Liver (tissue), 3 donors: ENCODE results near the gene TAF8.

Source experiments
- CTCF ChIP-seq: fragments of 150-350 bp; IDR thresholded peaks from 2 replicates; pipeline ENCODE4 v1.5.1; 2017; ENCODE audit warnings: improper control_type of control experiment, low read depth, low read length; ENCODE audit not compliant: missing input control
- EGR1 ChIP-seq, 2 donors: IDR thresholded peaks; 2 replicates each; pipeline ENCODE4 v1.6.1; 2016 to 2018; ENCODE audit warnings: antibody characterized with exemption in 2 of 2, low read depth in 2 of 2
- FOXA1 ChIP-seq: IDR thresholded peaks from 2 replicates; pipeline ENCODE4 v1.6.1; 2016; ENCODE audit warnings: antibody characterized with exemption
- GABPA ChIP-seq, 2 donors: IDR thresholded peaks in 1 of 2; conservative IDR thresholded peaks in 1 of 2; 2 replicates each; pipeline ENCODE4 v1.6.1; 2016; ENCODE audit warnings: antibody characterized with exemption in 2 of 2, mild to moderate bottlenecking in 1 of 2, moderate library complexity in 1 of 2
- HNF4A ChIP-seq, 2 donors: conservative IDR thresholded peaks; 2 replicates each; pipeline ENCODE4 v1.6.1; 2016; ENCODE audit warnings: antibody characterized with exemption in 2 of 2, mild to moderate bottlenecking in 2 of 2
- HNF4G ChIP-seq: IDR thresholded peaks from 2 replicates; pipeline ENCODE4 v1.6.1; 2016; ENCODE audit warnings: antibody characterized with exemption
- JUND ChIP-seq, 2 donors: IDR thresholded peaks; 2 replicates each; pipeline ENCODE4 v1.6.1; 2016; ENCODE audit warnings: antibody characterized with exemption in 2 of 2
- MAX ChIP-seq: IDR thresholded peaks from 2 replicates; pipeline ENCODE4 v1.6.1; 2016; ENCODE audit warnings: antibody characterized with exemption
- NR2F2 ChIP-seq: IDR thresholded peaks from 2 replicates; pipeline ENCODE4 v1.6.1; 2016; ENCODE audit warnings: antibody characterized with exemption
- RAD21 ChIP-seq, 2 donors: IDR thresholded peaks; 2 replicates each; pipeline ENCODE4 v1.6.1; 2016; ENCODE audit warnings: antibody characterized with exemption in 2 of 2, mild to moderate bottlenecking in 2 of 2
- SP1 ChIP-seq: IDR thresholded peaks from 2 replicates; pipeline ENCODE4 v1.6.1; 2018; ENCODE audit warnings: antibody characterized with exemption, mild to moderate bottlenecking
- TAF1 ChIP-seq: conservative IDR thresholded peaks from 2 replicates; pipeline ENCODE4 v1.6.1; 2016; ENCODE audit warnings: antibody characterized with exemption, mild to moderate bottlenecking
- YY1 ChIP-seq: IDR thresholded peaks from 2 replicates; pipeline ENCODE4 v1.6.1; 2016; ENCODE audit warnings: antibody characterized with exemption, mild to moderate bottlenecking
- TF ChIP-seq, protein P1 (sequence below): IDR thresholded peaks from 2 replicates; pipeline ENCODE4 v1.6.1; 2016; ENCODE audit warnings: antibody characterized with exemption, mild to moderate bottlenecking
- donor health status: healthy.
- donor health status: healthy.

DNA sequence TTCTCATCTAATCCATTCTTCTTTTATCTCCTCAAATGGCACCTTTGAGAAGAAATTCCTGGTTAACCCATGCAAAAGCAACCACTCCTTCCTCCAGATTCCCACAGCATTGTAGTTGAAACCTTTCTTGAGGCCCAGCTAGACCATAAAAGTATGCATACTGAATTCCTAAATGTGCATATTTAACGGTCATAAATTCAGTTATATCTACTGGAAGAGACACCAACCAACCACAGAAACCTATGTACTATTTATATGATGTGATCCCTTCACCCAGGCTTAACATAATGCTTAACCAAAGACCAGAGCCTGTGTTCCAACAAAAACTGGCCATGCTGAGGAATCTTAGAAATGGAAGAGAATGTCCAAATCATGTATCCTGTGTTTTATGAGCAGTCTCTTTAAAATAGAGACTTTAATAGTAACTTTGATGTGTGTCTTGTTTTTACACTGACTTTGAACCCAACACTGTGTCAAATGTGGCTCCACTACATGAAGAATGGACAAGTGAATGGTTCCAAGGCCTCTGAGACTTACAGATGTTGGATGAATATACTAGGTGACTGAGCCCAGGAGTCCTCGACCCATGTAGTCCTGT, 11.4 kb upstream of the TAF8 start:
- TF ChIP-seq YY1: no peak
- no peak for TF ChIP-seq JUND (IDR thresholded peaks at IDR 0.05)
- TF ChIP-seq SP1: no peak
- no peak for TF ChIP-seq CTCF
- no peak for TF ChIP-seq MAX
- no peak for TF ChIP-seq HNF4G
- no peak for TF ChIP-seq RAD21 (IDR thresholded peaks at IDR 0.05)
- no peak for TF ChIP-seq EGR1 (IDR thresholded peaks at IDR 0.05; ENCODE audit: low read depth in 2 of 2)
- TF ChIP-seq FOXA1: no peak
- TF ChIP-seq GABPA (IDR thresholded peaks at IDR 0.05 in 1 of 2, conservative IDR thresholded peaks at IDR 0.05 in 1 of 2): no peak
- no peak for TF ChIP-seq TAF1
- TF ChIP-seq NR2F2: no peak
- TF ChIP-seq, protein P1, sequence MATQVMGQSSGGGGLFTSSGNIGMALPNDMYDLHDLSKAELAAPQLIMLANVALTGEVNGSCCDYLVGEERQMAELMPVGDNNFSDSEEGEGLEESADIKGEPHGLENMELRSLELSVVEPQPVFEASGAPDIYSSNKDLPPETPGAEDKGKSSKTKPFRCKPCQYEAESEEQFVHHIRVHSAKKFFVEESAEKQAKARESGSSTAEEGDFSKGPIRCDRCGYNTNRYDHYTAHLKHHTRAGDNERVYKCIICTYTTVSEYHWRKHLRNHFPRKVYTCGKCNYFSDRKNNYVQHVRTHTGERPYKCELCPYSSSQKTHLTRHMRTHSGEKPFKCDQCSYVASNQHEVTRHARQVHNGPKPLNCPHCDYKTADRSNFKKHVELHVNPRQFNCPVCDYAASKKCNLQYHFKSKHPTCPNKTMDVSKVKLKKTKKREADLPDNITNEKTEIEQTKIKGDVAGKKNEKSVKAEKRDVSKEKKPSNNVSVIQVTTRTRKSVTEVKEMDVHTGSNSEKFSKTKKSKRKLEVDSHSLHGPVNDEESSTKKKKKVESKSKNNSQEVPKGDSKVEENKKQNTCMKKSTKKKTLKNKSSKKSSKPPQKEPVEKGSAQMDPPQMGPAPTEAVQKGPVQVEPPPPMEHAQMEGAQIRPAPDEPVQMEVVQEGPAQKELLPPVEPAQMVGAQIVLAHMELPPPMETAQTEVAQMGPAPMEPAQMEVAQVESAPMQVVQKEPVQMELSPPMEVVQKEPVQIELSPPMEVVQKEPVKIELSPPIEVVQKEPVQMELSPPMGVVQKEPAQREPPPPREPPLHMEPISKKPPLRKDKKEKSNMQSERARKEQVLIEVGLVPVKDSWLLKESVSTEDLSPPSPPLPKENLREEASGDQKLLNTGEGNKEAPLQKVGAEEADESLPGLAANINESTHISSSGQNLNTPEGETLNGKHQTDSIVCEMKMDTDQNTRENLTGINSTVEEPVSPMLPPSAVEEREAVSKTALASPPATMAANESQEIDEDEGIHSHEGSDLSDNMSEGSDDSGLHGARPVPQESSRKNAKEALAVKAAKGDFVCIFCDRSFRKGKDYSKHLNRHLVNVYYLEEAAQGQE: no peak
- TF ChIP-seq HNF4A (conservative IDR thresholded peaks at IDR 0.05): no peak
